Breast epithelium (tissue), 3 donors: ENCODE data around the gene PIAS1.

Source experiments
- POLR2A ChIP-seq: fragments of 450-650 bp; IDR thresholded peaks from one replicate; pipeline ENCODE4 v1.6.1; 2016; ENCODE audit warnings: antibody characterized with exemption, mild to moderate bottlenecking, moderate library complexity
- POLR2AphosphoS5 ChIP-seq, 3 donors: sonication (generic); formaldehyde crosslinking; IDR thresholded peaks; one replicate each; pipeline ENCODE4 v1.6.1; 2017; ENCODE audit warnings: antibody characterized with exemption in 3 of 3
- TF ChIP-seq, protein P1 (sequence below), 3 donors: fragments of 450-650 bp; IDR thresholded peaks; one replicate each; pipeline ENCODE4 v1.5.1; 2016 to 2017; ENCODE audit warnings: antibody characterized with exemption in 3 of 3, mild to moderate bottlenecking in 3 of 3, moderate library complexity in 3 of 3

DNA sequence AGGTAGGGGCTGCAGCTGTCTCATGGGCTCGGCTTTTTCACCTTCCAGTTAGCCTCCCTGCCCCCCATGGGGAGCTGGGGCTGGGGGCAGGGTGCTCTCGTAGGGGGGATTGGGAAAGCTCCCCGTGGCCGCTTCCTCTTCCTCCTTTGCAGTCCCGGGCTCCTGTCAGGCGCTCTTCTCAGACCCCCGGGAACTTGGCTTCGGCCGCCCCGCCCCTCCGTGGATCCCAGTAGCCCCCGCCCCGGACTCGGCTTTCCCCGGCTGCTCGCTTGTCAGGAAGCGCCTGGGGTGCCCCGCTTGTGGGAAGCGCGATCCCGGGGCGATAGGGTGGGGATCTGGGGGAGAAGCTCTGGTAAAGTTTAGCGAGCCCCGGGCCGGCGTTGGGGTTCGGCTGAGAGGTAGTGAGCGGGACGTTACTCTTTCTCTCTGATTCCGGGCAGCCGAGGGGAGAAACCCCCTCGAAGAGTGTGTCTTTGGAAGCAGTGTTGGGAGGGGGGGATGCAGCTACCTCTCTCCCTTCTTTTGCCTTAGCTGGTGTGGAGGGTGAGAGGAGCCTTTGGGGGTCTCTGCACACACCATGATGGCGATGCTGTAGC is 611 bp downstream of the PIAS1 start:
- TF ChIP-seq, protein P1, sequence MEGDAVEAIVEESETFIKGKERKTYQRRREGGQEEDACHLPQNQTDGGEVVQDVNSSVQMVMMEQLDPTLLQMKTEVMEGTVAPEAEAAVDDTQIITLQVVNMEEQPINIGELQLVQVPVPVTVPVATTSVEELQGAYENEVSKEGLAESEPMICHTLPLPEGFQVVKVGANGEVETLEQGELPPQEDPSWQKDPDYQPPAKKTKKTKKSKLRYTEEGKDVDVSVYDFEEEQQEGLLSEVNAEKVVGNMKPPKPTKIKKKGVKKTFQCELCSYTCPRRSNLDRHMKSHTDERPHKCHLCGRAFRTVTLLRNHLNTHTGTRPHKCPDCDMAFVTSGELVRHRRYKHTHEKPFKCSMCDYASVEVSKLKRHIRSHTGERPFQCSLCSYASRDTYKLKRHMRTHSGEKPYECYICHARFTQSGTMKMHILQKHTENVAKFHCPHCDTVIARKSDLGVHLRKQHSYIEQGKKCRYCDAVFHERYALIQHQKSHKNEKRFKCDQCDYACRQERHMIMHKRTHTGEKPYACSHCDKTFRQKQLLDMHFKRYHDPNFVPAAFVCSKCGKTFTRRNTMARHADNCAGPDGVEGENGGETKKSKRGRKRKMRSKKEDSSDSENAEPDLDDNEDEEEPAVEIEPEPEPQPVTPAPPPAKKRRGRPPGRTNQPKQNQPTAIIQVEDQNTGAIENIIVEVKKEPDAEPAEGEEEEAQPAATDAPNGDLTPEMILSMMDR (IDR thresholded peaks at IDR 0.05): no peak
- TF ChIP-seq POLR2AphosphoS5 (IDR thresholded peaks at IDR 0.05) (no peak), POLR2A (no peak)
